ENCODE data around the gene URM1. TPM values are rescaled to one million over a fixed set of nuclear protein-coding genes. Genes with fewer than 3 reads are reported as not detected.

The URM1 gene
- total and polyA plus RNA-seq, 10 of the 15 experiments (the other 5 are each of a cell fraction or from before 2014, with no cell fraction given), result 7.9 to 75.8 (median 63.7) TPM

DNA sequence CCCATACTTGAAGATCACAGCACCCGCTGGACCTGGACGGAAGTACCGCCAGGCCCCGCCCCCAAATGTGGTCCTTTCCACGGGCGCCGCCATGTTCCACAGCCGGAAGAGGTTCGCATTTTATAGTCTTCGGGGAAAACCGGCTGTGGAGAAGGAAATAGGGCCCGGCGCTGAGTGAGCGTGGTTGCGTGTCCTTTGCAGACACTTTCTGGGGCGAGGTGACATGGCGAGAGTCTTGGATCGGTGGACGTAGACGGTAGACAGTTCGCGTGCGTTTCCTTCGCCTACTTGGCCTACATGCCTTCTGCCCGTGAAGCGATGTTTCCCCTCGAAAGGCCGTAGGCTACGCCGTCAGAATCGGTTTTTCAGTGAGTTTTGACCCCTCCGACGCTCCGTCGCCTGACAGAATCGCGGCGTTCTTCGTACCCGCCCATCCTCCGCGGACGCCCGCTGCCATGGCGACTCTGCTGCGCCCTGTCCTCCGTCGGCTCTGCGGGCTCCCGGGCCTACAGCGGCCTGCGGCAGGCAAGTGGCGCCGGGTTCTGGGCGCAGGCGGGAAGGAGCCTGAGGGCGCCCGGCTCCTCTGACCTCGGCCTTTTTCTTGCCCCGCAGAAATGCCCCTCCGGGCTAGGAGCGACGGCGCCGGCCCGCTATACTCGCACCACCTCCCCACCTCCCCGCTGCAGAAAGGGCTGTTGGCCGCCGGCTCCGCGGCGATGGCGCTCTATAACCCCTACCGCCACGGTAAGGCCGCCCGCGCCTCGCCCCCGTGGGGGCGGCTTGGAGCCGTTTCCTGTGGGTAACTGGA is 48.6 kb upstream of the URM1 start, which contains the start of the genes COQ4 and TRUB2 (continued):
- TF ChIP-seq SMARCA5 (IDR thresholded peaks at IDR 0.05), result no peak
- TF ChIP-seq, protein P1, sequence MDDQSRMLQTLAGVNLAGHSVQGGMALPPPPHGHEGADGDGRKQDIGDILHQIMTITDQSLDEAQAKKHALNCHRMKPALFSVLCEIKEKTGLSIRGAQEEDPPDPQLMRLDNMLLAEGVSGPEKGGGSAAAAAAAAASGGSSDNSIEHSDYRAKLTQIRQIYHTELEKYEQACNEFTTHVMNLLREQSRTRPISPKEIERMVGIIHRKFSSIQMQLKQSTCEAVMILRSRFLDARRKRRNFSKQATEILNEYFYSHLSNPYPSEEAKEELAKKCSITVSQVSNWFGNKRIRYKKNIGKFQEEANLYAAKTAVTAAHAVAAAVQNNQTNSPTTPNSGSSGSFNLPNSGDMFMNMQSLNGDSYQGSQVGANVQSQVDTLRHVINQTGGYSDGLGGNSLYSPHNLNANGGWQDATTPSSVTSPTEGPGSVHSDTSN (IDR thresholded peaks at IDR 0.05; ENCODE audit: insufficient replicate concordance, low read depth, low read length), result no peak
- no peak for TF ChIP-seq YBX1 (IDR thresholded peaks at IDR 0.05)
- peak; percentile 80 for TF ChIP-seq NR2C1 (IDR thresholded peaks at IDR 0.05)
- TF ChIP-seq ZZZ3 (IDR thresholded peaks at IDR 0.05; ENCODE audit: control insufficient read depth, insufficient read length, low read depth), result no peak
- peak; percentile 82 for TF ChIP-seq SP1 (IDR thresholded peaks at IDR 0.05; ENCODE audit: low read depth, low read length)
- peak; percentile 80 for TF ChIP-seq KLF5 (IDR thresholded peaks at IDR 0.05; ENCODE audit: partially characterized antibody)
- TF ChIP-seq JUNB (IDR thresholded peaks at IDR 0.05), result no peak; the same call in 1 of the 2 replicates
- TF ChIP-seq IRF4 (IDR thresholded peaks at IDR 0.05; ENCODE audit: low read depth, low read length), result 0 out of 2 replicates have a peak, but pooled peaks have one; percentile 58
- 0 out of 4 replicates have a peak, but pooled peaks of 1 of the 2 experiments have one; percentile 19 for TF ChIP-seq ETV6 (conservative IDR thresholded peaks at IDR 0.05 in 1 of 2, IDR thresholded peaks at IDR 0.05 in 1 of 2; ENCODE audit: borderline replicate concordance in 1 of 2, low read depth in 1 of 2)
- no peak for TF ChIP-seq HDAC6 (IDR thresholded peaks at IDR 0.05; ENCODE audit: unreplicated experiment)
- peak; percentile 99 for TF ChIP-seq SIN3A (IDR thresholded peaks at IDR 0.05; ENCODE audit: low read depth, low read length)
- TF ChIP-seq, protein P2, sequence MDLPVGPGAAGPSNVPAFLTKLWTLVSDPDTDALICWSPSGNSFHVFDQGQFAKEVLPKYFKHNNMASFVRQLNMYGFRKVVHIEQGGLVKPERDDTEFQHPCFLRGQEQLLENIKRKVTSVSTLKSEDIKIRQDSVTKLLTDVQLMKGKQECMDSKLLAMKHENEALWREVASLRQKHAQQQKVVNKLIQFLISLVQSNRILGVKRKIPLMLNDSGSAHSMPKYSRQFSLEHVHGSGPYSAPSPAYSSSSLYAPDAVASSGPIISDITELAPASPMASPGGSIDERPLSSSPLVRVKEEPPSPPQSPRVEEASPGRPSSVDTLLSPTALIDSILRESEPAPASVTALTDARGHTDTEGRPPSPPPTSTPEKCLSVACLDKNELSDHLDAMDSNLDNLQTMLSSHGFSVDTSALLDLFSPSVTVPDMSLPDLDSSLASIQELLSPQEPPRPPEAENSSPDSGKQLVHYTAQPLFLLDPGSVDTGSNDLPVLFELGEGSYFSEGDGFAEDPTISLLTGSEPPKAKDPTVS (IDR thresholded peaks at IDR 0.05; ENCODE audit: low read depth, low read length), result no peak
- no peak for TF ChIP-seq CEBPB (IDR thresholded peaks at IDR 0.05; ENCODE audit: borderline replicate concordance in 1 of 2, low read depth in 2 of 2, low read length in 2 of 2)
- TF ChIP-seq GABPA (IDR thresholded peaks at IDR 0.05; ENCODE audit: low read depth), result peak; percentile 99
- TF ChIP-seq, protein P3, sequence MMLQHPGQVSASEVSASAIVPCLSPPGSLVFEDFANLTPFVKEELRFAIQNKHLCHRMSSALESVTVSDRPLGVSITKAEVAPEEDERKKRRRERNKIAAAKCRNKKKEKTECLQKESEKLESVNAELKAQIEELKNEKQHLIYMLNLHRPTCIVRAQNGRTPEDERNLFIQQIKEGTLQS (IDR thresholded peaks at IDR 0.05; ENCODE audit: borderline replicate concordance, extremely low read depth, low read depth, low read length), result no peak
- TF ChIP-seq CBX3 (IDR thresholded peaks at IDR 0.05; ENCODE audit: borderline replicate concordance, low read depth), result no peak
- no peak for TF ChIP-seq NFYB (IDR thresholded peaks at IDR 0.05; ENCODE audit: insufficient read depth, low read depth, low read length)
- TF ChIP-seq NFYA (IDR thresholded peaks at IDR 0.05; ENCODE audit: borderline replicate concordance, low read depth, low read length), result no peak
- TF ChIP-seq CHD4 (IDR thresholded peaks at IDR 0.05), result no peak
- TF ChIP-seq CREM (IDR thresholded peaks at IDR 0.05; ENCODE audit: low read depth), result peak; percentile 86
- TF ChIP-seq SREBF1 (IDR thresholded peaks at IDR 0.05; ENCODE audit: low read length), result no peak
- TF ChIP-seq BHLHE40 (IDR thresholded peaks at IDR 0.05; ENCODE audit: borderline replicate concordance in 1 of 2, low read depth in 2 of 2, low read length in 1 of 2), result peak in 1 of 2 experiments; percentile 42; a peak in 1 of 4 replicates
- no peak for TF ChIP-seq ZBED1 (IDR thresholded peaks at IDR 0.05; ENCODE audit: borderline replicate concordance)
- no peak for TF ChIP-seq SUZ12 (IDR thresholded peaks at IDR 0.05; ENCODE audit: unreplicated experiment)
- TF ChIP-seq ZNF24 (IDR thresholded peaks at IDR 0.05), result no peak

All from GM12878 (cell line).